Lower lobe of right lung (tissue), 2 donors: ENCODE results near the gene MYO1E. TPM values are rescaled to one million over a fixed set of nuclear protein-coding genes. Genes with fewer than 3 reads are reported as not detected.

Experiments
- ATAC-seq, 2 donors: fragments of 200-7000 bp; cut with Tn5 transposase; one replicate each; pipeline ENCODE4 v1.9.1; 2020 to 2022; ENCODE audit warnings: mild to moderate bottlenecking in 2 of 2, moderate library complexity in 2 of 2
- DNase-seq: peaks from one replicate; pipeline ENCODE4 v3.0.0-alpha.2; 2020
- H3K27ac ChIP-seq: fragments of 200-600 bp; one replicate; pipeline ENCODE4 v1.8.0; 2022
- H3K27me3 ChIP-seq: fragments of 200-600 bp; one replicate; pipeline ENCODE4 v1.8.0; 2022; ENCODE audit warnings: low read depth
- H3K36me3 ChIP-seq: fragments of 200-600 bp; one replicate; pipeline ENCODE4 v1.8.0; 2022; ENCODE audit warnings: mild to moderate bottlenecking
- H3K4me1 ChIP-seq: fragments of 200-600 bp; one replicate; pipeline ENCODE4 v1.8.0; 2022
- H3K4me3 ChIP-seq: fragments of 200-600 bp; one replicate; pipeline ENCODE4 v1.8.0; 2022; ENCODE audit warnings: mild to moderate bottlenecking
- H3K9me3 ChIP-seq: fragments of 200-600 bp; one replicate; pipeline ENCODE4 v1.8.0; 2022
- intact Hi-C: fragments of 100-400 bp; cut with DNase I; formaldehyde crosslinking; loops from one replicate; pipeline ENCODE4 v1.11.0; 2022
- total RNA-seq: library from RNA; stranded (reverse); fragmentation: NEBNext Ultra II Directional; extraction: Animal tissue kit (Norgen Biotek cat#: 25700); gene quantifications from one replicate; pipeline ENCODE4 v1.2.1, GENCODE V29; 2021
- TF ChIP-seq, protein P1 (sequence below): fragments of 200-600 bp; IDR thresholded peaks from one replicate; pipeline ENCODE4 v1.8.0; 2022; ENCODE audit warnings: antibody characterized with exemption, mild to moderate bottlenecking
- donor health status: DM: no; HTN: yes; CAD: no; lungs with severe emphysema.

Gene MYO1E
- total RNA-seq, 1 donor from 2014 or later, result 59.4 TPM

DNA sequence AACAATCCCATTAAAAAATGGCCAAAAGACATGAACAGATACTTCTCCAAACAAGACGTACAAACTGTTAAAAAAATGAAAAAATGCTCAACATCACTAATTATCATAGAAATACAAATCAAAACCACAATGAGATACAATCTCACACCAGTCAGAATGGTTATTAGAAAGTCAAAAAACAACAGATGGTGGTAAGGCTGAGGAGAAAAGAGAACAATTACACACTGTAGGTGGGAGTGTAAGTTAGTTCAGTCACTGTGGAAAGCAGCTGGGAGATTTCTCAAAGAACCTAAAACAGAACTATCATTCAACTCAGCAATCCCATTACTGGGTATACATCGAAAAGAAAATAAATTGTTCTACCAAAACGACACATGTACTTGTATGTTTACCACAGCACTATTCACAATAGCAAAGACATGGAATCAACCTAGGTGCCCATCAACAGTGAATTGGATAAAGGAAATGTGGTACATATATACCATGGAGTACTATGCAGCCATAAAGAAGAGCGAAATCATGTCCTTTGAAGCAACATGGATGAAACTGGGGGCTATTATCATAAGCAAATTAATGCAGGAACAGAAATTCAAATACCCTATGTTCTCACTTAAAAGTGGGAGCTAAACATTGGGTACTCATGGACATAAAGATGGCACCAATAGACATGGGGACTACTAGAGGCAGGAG, 51.5 kb downstream of the MYO1E start:
- H3K4me1 ChIP-seq, result peaks cover 9% of the 10 kb centered on the region
- H3K27ac ChIP-seq, result no peak overlapping the region
- ATAC-seq (no peak), DNase-seq (no peak)
- no peaks in the 10 kb centered on the region for H3K9me3 ChIP-seq
- H3K36me3 ChIP-seq, result no peaks in the 10 kb centered on the region
- no peak overlapping the region for H3K4me3 ChIP-seq
- intact Hi-C loops, result no loop called here
- TF ChIP-seq, protein P1, sequence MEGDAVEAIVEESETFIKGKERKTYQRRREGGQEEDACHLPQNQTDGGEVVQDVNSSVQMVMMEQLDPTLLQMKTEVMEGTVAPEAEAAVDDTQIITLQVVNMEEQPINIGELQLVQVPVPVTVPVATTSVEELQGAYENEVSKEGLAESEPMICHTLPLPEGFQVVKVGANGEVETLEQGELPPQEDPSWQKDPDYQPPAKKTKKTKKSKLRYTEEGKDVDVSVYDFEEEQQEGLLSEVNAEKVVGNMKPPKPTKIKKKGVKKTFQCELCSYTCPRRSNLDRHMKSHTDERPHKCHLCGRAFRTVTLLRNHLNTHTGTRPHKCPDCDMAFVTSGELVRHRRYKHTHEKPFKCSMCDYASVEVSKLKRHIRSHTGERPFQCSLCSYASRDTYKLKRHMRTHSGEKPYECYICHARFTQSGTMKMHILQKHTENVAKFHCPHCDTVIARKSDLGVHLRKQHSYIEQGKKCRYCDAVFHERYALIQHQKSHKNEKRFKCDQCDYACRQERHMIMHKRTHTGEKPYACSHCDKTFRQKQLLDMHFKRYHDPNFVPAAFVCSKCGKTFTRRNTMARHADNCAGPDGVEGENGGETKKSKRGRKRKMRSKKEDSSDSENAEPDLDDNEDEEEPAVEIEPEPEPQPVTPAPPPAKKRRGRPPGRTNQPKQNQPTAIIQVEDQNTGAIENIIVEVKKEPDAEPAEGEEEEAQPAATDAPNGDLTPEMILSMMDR, result no peak
- no peaks in the 10 kb centered on the region for H3K27me3 ChIP-seq

DNA sequence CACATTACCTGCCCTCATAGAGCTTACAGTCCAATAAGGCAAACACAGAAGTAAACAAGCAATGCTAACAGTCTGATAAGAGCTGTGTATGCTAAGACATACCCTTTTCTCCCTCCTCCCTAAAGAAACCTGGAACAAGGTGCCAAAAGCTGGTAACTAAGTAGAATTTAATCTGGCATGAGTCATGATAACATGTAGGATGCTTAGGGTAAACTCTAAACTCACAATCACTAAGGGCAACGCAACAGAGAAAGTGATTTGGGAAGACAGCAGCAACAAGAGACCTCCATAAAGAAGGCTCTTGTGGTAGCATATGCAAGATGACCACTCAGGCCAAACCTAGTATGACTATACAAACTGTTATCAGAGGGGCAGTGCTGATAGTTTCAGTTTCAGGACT, 55.5 kb downstream of the MYO1E start:
- DNase-seq (no peak), ATAC-seq (no peak)
- Histone ChIP-seq H3K4me1 (peaks cover 31% of the 10 kb centered on the region), H3K27me3 (no peaks in the 10 kb centered on the region), H3K9me3 (no peaks in the 10 kb centered on the region), H3K27ac (no peak overlapping the region), H3K36me3 (no peaks in the 10 kb centered on the region), H3K4me3 (no peak overlapping the region)
- intact Hi-C loops, result no loop called here
- TF ChIP-seq, protein P1, result no peak

DNA sequence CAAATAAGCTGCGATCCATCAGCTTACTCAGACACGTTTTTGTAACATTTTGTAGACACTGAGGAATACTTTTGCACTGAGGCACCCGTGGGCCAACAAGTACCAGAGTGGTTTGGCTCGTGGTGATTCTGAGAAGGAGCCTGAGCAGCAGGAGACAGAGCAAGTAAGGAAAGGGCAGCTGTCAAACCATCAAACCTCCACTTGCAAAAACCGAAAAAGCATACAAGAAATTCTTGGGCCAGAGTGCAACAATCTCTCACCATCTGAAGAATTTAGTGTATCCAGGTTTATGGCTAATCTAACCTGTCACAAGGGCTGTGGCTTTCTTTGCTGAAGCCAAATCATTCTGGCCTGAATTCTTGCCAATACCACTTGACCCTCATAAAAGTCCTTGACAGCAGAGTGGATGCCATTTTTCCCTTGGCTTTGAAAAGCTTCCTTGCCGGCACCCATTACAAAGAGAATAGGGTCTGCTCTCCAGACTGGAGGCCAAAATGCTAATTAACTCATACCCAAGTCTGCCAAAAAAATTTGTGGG, 56.7 kb downstream of the MYO1E start:
- TF ChIP-seq, protein P1, result no peak
- Histone ChIP-seq H3K36me3 (no peaks in the 10 kb centered on the region), H3K4me3 (no peak overlapping the region), H3K27ac (no peak overlapping the region), H3K27me3 (no peaks in the 10 kb centered on the region), H3K9me3 (no peaks in the 10 kb centered on the region), H3K4me1 (peaks cover 33% of the 10 kb centered on the region)
- intact Hi-C loops, result no loop called here
- ATAC-seq (peak; percentile 68 to 78), DNase-seq (no peak)

- Histone ChIP-seq H3K4me1 (peaks cover 33% of the 10 kb centered on the region), H3K9me3 (no peaks in the 10 kb centered on the region), H3K36me3 (no peaks in the 10 kb centered on the region), H3K4me3 (no peak overlapping the region), H3K27me3 (no peaks in the 10 kb centered on the region), H3K27ac (no peak overlapping the region)
- peak; percentile 87 for DNase-seq
- ATAC-seq, result peak; percentile 83 to 88
- TF ChIP-seq, protein P1, result no peak
- intact Hi-C loops, result no loop called here
Measured at GRCh38 chr15:59313641-59314332, 58.9 kb downstream of the MYO1E start.

DNA sequence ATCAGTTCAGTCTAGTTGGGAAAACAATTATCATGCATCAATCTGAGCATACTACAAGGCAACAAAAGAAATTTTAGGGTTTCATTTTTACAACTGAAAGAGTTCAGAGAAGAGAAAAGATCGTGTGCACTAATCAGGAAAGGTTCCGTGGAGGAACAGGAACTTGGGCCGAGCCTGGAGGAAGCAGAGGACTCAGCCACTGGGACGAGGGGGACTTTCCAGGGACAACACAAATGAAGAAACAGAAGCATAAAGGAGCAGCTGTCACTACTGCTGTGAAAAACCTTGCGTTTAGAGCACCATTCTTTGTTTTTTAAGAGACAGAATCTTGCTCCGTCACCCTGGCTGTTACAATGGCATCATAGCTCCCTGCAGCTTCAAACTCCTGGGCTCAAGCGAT, 60.5 kb downstream of the MYO1E start:
- H3K27ac ChIP-seq, result no peak overlapping the region
- ATAC-seq (no peak), DNase-seq (no peak)
- H3K9me3 ChIP-seq, result no peaks in the 10 kb centered on the region
- no peaks in the 10 kb centered on the region for H3K36me3 ChIP-seq
- H3K4me3 ChIP-seq, result no peak overlapping the region
- intact Hi-C loops, result no loop called here
- TF ChIP-seq, protein P1, result no peak
- H3K27me3 ChIP-seq, result no peaks in the 10 kb centered on the region
- H3K4me1 ChIP-seq, result peaks cover 33% of the 10 kb centered on the region
